Activated naive CD8-positive, alpha-beta T cell treated with anti-CD3 and anti-CD28 coated beads for 36 hours (primary cell): ENCODE data around the gene PTPN2. TPM values are rescaled to one million over a fixed set of nuclear protein-coding genes. Genes with fewer than 3 reads are reported as not detected.

ENCODE experiments used
- DNase-seq: peaks from one replicate; pipeline ENCODE4 v3.0.0; 2021
- H3K27ac Mint-ChIP-seq: one replicate; pipeline ENCODE4 v1.8.0; 2022; ENCODE audit warnings: mild to moderate bottlenecking, moderate library complexity, mixed read lengths
- H3K27me3 Mint-ChIP-seq: one replicate; pipeline ENCODE4 v1.8.0; 2022; ENCODE audit warnings: mild to moderate bottlenecking, mixed read lengths
- H3K36me3 Mint-ChIP-seq: one replicate; pipeline ENCODE4 v1.8.0; 2021; ENCODE audit warnings: mild to moderate bottlenecking, mixed read lengths
- H3K4me1 Mint-ChIP-seq: one replicate; pipeline ENCODE4 v1.8.0; 2021; ENCODE audit warnings: mixed read lengths
- H3K4me3 Mint-ChIP-seq: one replicate; pipeline ENCODE4 v1.8.0; 2022; ENCODE audit warnings: mild to moderate bottlenecking, moderate library complexity, mixed read lengths
- H3K9me3 Mint-ChIP-seq: one replicate; pipeline ENCODE4 v1.8.0; 2022; ENCODE audit warnings: mixed read lengths
- total RNA-seq, 2 experiments: library from RNA; stranded (reverse); gene quantifications; one replicate each; pipeline ENCODE4 v1.2.3, GENCODE V29; 2021

The PTPN2 gene
- total RNA-seq, 2 experiments from 2014 or later = 50.9 to 57.2 TPM

GRCh38 chr18:12836551-12836950 lies 47.5 kb downstream of the PTPN2 start:
- DNase-seq = no peak
- Mint-ChIP-seq H3K27me3 (no peaks in the 10 kb centered on the region), H3K9me3 (no peaks in the 10 kb centered on the region), H3K36me3 (peaks cover 28% of the 10 kb centered on the region), H3K4me3 (no peak overlapping the region), H3K4me1 (peaks cover 38% of the 10 kb centered on the region), H3K27ac (no peak overlapping the region)

GRCh38 chr18:12828116-12829051 lies 55.7 kb downstream of the PTPN2 start:
- Mint-ChIP-seq H3K36me3 (peaks cover 57% of the 10 kb centered on the region), H3K27ac (peak overlapping the region; percentile 64), H3K4me3 (no peak overlapping the region), H3K9me3 (peaks cover 1% of the 10 kb centered on the region), H3K4me1 (peaks cover 17% of the 10 kb centered on the region), H3K27me3 (no peaks in the 10 kb centered on the region)
- DNase-seq = no peak

GRCh38 chr18:12827588-12827987 lies 56.4 kb downstream of the PTPN2 start:
- Mint-ChIP-seq H3K27me3 (no peaks in the 10 kb centered on the region), H3K4me1 (peaks cover 17% of the 10 kb centered on the region), H3K36me3 (peaks cover 58% of the 10 kb centered on the region), H3K9me3 (peaks cover 1% of the 10 kb centered on the region), H3K27ac (no peak overlapping the region), H3K4me3 (no peak overlapping the region)
- no peak for DNase-seq

- no peak overlapping the region for H3K27ac Mint-ChIP-seq
- no peak overlapping the region for H3K4me3 Mint-ChIP-seq
- H3K4me1 Mint-ChIP-seq = peaks cover 24% of the 10 kb centered on the region
- H3K36me3 Mint-ChIP-seq = peaks cover 45% of the 10 kb centered on the region
- H3K9me3 Mint-ChIP-seq = peaks cover 1% of the 10 kb centered on the region
- DNase-seq = no peak
- no peaks in the 10 kb centered on the region for H3K27me3 Mint-ChIP-seq
Measured at GRCh38 chr18:12825230-12825629, 58.8 kb downstream of the PTPN2 start.

GRCh38 chr18:12823892-12824291 lies 60.1 kb downstream of the PTPN2 start:
- DNase-seq = no peak
- no peak overlapping the region for H3K27ac Mint-ChIP-seq
- H3K4me3 Mint-ChIP-seq = no peak overlapping the region
- peaks cover 1% of the 10 kb centered on the region for H3K9me3 Mint-ChIP-seq
- peaks cover 29% of the 10 kb centered on the region for H3K4me1 Mint-ChIP-seq
- peaks cover 33% of the 10 kb centered on the region for H3K36me3 Mint-ChIP-seq
- H3K27me3 Mint-ChIP-seq = no peaks in the 10 kb centered on the region

GRCh38 chr18:12821408-12821807 lies 62.6 kb downstream of the PTPN2 start:
- no peak for DNase-seq
- Mint-ChIP-seq H3K27me3 (no peaks in the 10 kb centered on the region), H3K4me3 (no peak overlapping the region), H3K27ac (no peak overlapping the region), H3K4me1 (peaks cover 24% of the 10 kb centered on the region), H3K36me3 (peaks cover 19% of the 10 kb centered on the region), H3K9me3 (no peaks in the 10 kb centered on the region)

- H3K36me3 Mint-ChIP-seq = peaks cover 22% of the 10 kb centered on the region
- peaks cover 24% of the 10 kb centered on the region for H3K4me1 Mint-ChIP-seq
- no peak overlapping the region for H3K4me3 Mint-ChIP-seq
- H3K27ac Mint-ChIP-seq = no peak overlapping the region
- H3K27me3 Mint-ChIP-seq = no peaks in the 10 kb centered on the region
- no peaks in the 10 kb centered on the region for H3K9me3 Mint-ChIP-seq
- DNase-seq = no peak
Measured at GRCh38 chr18:12820506-12820905, 63.5 kb downstream of the PTPN2 start.

GRCh38 chr18:12819841-12820240 lies 64.2 kb downstream of the PTPN2 start:
- Mint-ChIP-seq H3K27ac (no peak overlapping the region), H3K4me1 (peaks cover 24% of the 10 kb centered on the region), H3K36me3 (peaks cover 22% of the 10 kb centered on the region), H3K27me3 (no peaks in the 10 kb centered on the region), H3K9me3 (no peaks in the 10 kb centered on the region), H3K4me3 (no peak overlapping the region)
- no peak for DNase-seq

GRCh38 chr18:12819322-12819721 lies 64.7 kb downstream of the PTPN2 start:
- no peaks in the 10 kb centered on the region for H3K9me3 Mint-ChIP-seq
- H3K27me3 Mint-ChIP-seq = no peaks in the 10 kb centered on the region
- no peak overlapping the region for H3K27ac Mint-ChIP-seq
- no peak for DNase-seq
- H3K4me3 Mint-ChIP-seq = no peak overlapping the region
- peaks cover 22% of the 10 kb centered on the region for H3K4me1 Mint-ChIP-seq
- peaks cover 24% of the 10 kb centered on the region for H3K36me3 Mint-ChIP-seq

- no peaks in the 10 kb centered on the region for H3K27me3 Mint-ChIP-seq
- no peak overlapping the region for H3K4me3 Mint-ChIP-seq
- no peak overlapping the region for H3K27ac Mint-ChIP-seq
- peaks cover 20% of the 10 kb centered on the region for H3K36me3 Mint-ChIP-seq
- H3K9me3 Mint-ChIP-seq = no peaks in the 10 kb centered on the region
- DNase-seq = no peak
- peaks cover 18% of the 10 kb centered on the region for H3K4me1 Mint-ChIP-seq
Measured at GRCh38 chr18:12818243-12818642, 65.8 kb downstream of the PTPN2 start.

GRCh38 chr18:12816451-12816850 lies 67.6 kb downstream of the PTPN2 start:
- no peak overlapping the region for H3K4me3 Mint-ChIP-seq
- H3K4me1 Mint-ChIP-seq = peaks cover 18% of the 10 kb centered on the region
- DNase-seq = no peak
- H3K36me3 Mint-ChIP-seq = peaks cover 21% of the 10 kb centered on the region
- H3K27me3 Mint-ChIP-seq = no peaks in the 10 kb centered on the region
- no peaks in the 10 kb centered on the region for H3K9me3 Mint-ChIP-seq
- no peak overlapping the region for H3K27ac Mint-ChIP-seq

GRCh38 chr18:12811191-12811950 lies 72.7 kb downstream of the PTPN2 start:
- Mint-ChIP-seq H3K27ac (no peak overlapping the region), H3K36me3 (peaks cover 38% of the 10 kb centered on the region), H3K9me3 (no peaks in the 10 kb centered on the region), H3K27me3 (no peaks in the 10 kb centered on the region), H3K4me3 (no peak overlapping the region), H3K4me1 (no peaks in the 10 kb centered on the region)
- no peak for DNase-seq

GRCh38 chr18:12803069-12803936 lies 80.7 kb downstream of the PTPN2 start:
- Mint-ChIP-seq H3K27me3 (no peaks in the 10 kb centered on the region), H3K36me3 (peaks cover 48% of the 10 kb centered on the region), H3K4me3 (no peak overlapping the region), H3K27ac (no peak overlapping the region), H3K4me1 (peaks cover 10% of the 10 kb centered on the region), H3K9me3 (peaks cover 1% of the 10 kb centered on the region)
- no peak for DNase-seq

GRCh38 chr18:12802538-12802937 lies 81.5 kb downstream of the PTPN2 start:
- H3K27me3 Mint-ChIP-seq = no peaks in the 10 kb centered on the region
- H3K4me1 Mint-ChIP-seq = peaks cover 10% of the 10 kb centered on the region
- no peak overlapping the region for H3K4me3 Mint-ChIP-seq
- no peak for DNase-seq
- peaks cover 47% of the 10 kb centered on the region for H3K36me3 Mint-ChIP-seq
- no peak overlapping the region for H3K27ac Mint-ChIP-seq
- H3K9me3 Mint-ChIP-seq = peaks cover 1% of the 10 kb centered on the region

GRCh38 chr18:12796448-12796847 lies 87.6 kb downstream of the PTPN2 start:
- Mint-ChIP-seq H3K4me1 (no peaks in the 10 kb centered on the region), H3K27me3 (no peaks in the 10 kb centered on the region), H3K27ac (no peak overlapping the region), H3K4me3 (no peak overlapping the region), H3K36me3 (peaks cover 10% of the 10 kb centered on the region), H3K9me3 (no peaks in the 10 kb centered on the region)
- DNase-seq = no peak
